HG02840 (cell line): ENCODE measurements around the gene LRSAM1.

Source experiments
- ATAC-seq: cut with Tn5 transposase; IDR thresholded peaks from one replicate; pipeline ENCODE4 v1.9.1; 2021; ENCODE audit warnings: mild to moderate bottlenecking, moderate library complexity, moderate number of reproducible peaks; ENCODE audit not compliant: unreplicated experiment, low FRiP score

The LRSAM1 gene

GRCh38 chr9:127424676-127424999 is 26.7 kb upstream of the LRSAM1 start:
- no peak for ATAC-seq

GRCh38 chr9:127426756-127427155 is 24.6 kb upstream of the LRSAM1 start:
- no peak for ATAC-seq

GRCh38 chr9:127428348-127428747 is 23.0 kb upstream of the LRSAM1 start:
- no peak for ATAC-seq

- no peak for ATAC-seq
Measured at GRCh38 chr9:127430415-127430814, 20.9 kb upstream of the LRSAM1 start.

- ATAC-seq = no peak
Measured at GRCh38 chr9:127437497-127438264, 13.6 kb upstream of the LRSAM1 start.

GRCh38 chr9:127438394-127438793 is 12.9 kb upstream of the LRSAM1 start:
- ATAC-seq = no peak

GRCh38 chr9:127444283-127444920 is 6.9 kb upstream of the LRSAM1 start:
- no peak for ATAC-seq

GRCh38 chr9:127444921-127445850 is 6.1 kb upstream of the LRSAM1 start:
- no peak for ATAC-seq

GRCh38 chr9:127445851-127446712 is 5.2 kb upstream of the LRSAM1 start:
- no peak for ATAC-seq

- no peak for ATAC-seq
Measured at GRCh38 chr9:127446713-127447415, 4.4 kb upstream of the LRSAM1 start.

GRCh38 chr9:127447416-127448111 is 3.7 kb upstream of the LRSAM1 start:
- no peak for ATAC-seq

GRCh38 chr9:127448112-127448805 is 3.1 kb upstream of the LRSAM1 start:
- no peak for ATAC-seq

- no peak for ATAC-seq
Measured at GRCh38 chr9:127449332-127449966, 1.9 kb upstream of the LRSAM1 start.

GRCh38 chr9:127450243-127450760 is 1.0 kb upstream of the LRSAM1 start:
- ATAC-seq = no peak

- ATAC-seq = no peak
Measured at GRCh38 chr9:127451608-127451857, 223 bp downstream of the LRSAM1 start.

- no peak for ATAC-seq
Measured at GRCh38 chr9:127451858-127452656, 747 bp downstream of the LRSAM1 start.

GRCh38 chr9:127452691-127453090 is 1.4 kb downstream of the LRSAM1 start:
- no peak for ATAC-seq
